Common myeloid progenitor, CD34-positive (primary cell): ENCODE measurements around the gene FBF1. TPM values are rescaled to one million over a fixed set of nuclear protein-coding genes. Genes with fewer than 3 reads are reported as not detected.

Experiments
- CTCF ChIA-PET: fragments of 350-600 bp; sonication (Branson Sonifier 250); formaldehyde crosslinking; loops from one replicate; lab custom pipeline; 2021; ENCODE audit warnings: antibody characterized with exemption; lab: Charles Lee
- POLR2A ChIA-PET: fragments of 350-600 bp; sonication (Branson Sonifier 250); formaldehyde crosslinking; loops from one replicate; lab custom pipeline; 2021; ENCODE audit warnings: antibody characterized with exemption; lab: Charles Lee
- DNase-seq, 3 donors: peaks; one replicate each; pipeline versions ENCODE4 v3.0.0 to v3.0.0-alpha.2; 2013
- H3K27ac ChIP-seq, 2 experiments: 1 replicate in 1 of 2; 2 replicates in 1 of 2; pipeline ENCODE4 v1.7.0; 2013; ENCODE audit warnings: inconsistent platforms in 2 of 2, low read length in 2 of 2, mild to moderate bottlenecking in 2 of 2, low read depth in 1 of 2, moderate library complexity in 1 of 2; ENCODE audit not compliant: severe bottlenecking in 2 of 2, insufficient read depth in 1 of 2, poor library complexity in 1 of 2
- H3K27me3 ChIP-seq, 5 experiments: replicated peaks in 2 of 5; 1 replicate in 3 of 5; 2 replicates in 2 of 5; pipeline versions ENCODE4 v1.6.1 to v1.7.0; 2013; ENCODE audit warnings: low read length in 4 of 5, mild to moderate bottlenecking in 2 of 5, moderate library complexity in 2 of 5, inconsistent platforms in 1 of 5; ENCODE audit not compliant: insufficient read depth in 5 of 5, control insufficient read depth in 4 of 5
- H3K36me3 ChIP-seq, 4 experiments: 1 replicate in 2 of 4; 2 replicates in 2 of 4; pipeline versions ENCODE4 v1.6.1 to v1.7.0; 2013; ENCODE audit warnings: low read length in 3 of 4, control low read depth in 1 of 4, mild to moderate bottlenecking in 1 of 4; ENCODE audit not compliant: control insufficient read depth in 4 of 4, insufficient read depth in 4 of 4
- H3K4me1 ChIP-seq, 4 experiments: 1 replicate in 3 of 4; 2 replicates in 1 of 4; pipeline versions ENCODE4 v1.6.1 to v1.7.1; 2013; ENCODE audit warnings: low read length in 3 of 4, mild to moderate bottlenecking in 3 of 4, control low read depth in 1 of 4, inconsistent platforms in 1 of 4, moderate library complexity in 1 of 4; ENCODE audit not compliant: control insufficient read depth in 4 of 4, insufficient read depth in 4 of 4; ENCODE audit errors: control extremely low read depth in 1 of 4
- H3K4me3 ChIP-seq, 7 experiments: 1 replicate in 4 of 7; 2 replicates in 3 of 7; pipeline versions ENCODE4 v1.5.1 to v1.7.0; 2013; ENCODE audit warnings: mild to moderate bottlenecking in 7 of 7, low read length in 6 of 7, moderate library complexity in 6 of 7, inconsistent platforms in 2 of 7, low read depth in 2 of 7, control low read depth in 1 of 7; ENCODE audit not compliant: insufficient read depth in 4 of 7, control insufficient read depth in 1 of 7; ENCODE audit errors: extremely low read depth in 1 of 7
- H3K9me3 ChIP-seq, 5 experiments: 1 replicate in 4 of 5; 2 replicates in 1 of 5; pipeline versions ENCODE4 v1.6.1 to v1.7.1; 2013; ENCODE audit warnings: low read length in 4 of 5, mild to moderate bottlenecking in 2 of 5, inconsistent platforms in 1 of 5, low read depth in 1 of 5, moderate library complexity in 1 of 5; ENCODE audit not compliant: control insufficient read depth in 4 of 5, insufficient read depth in 2 of 5; ENCODE audit errors: control extremely low read depth in 1 of 5
- whole genome bisulfite sequencing: methylation state at CpG from one replicate; pipeline ENCODE4 v1.1.5; 2013; ENCODE audit not compliant: insufficient coverage; 5-methylcytosine and 5-hydroxymethylcytosine counted together
- polyA plus RNA-seq: library from polyadenylated mRNA; unstranded; fragments of 120-200 nt; gene quantifications from one replicate; pipeline ENCODE4 v1.2.1, GENCODE V29; 2013

FBF1 gene, protein sequence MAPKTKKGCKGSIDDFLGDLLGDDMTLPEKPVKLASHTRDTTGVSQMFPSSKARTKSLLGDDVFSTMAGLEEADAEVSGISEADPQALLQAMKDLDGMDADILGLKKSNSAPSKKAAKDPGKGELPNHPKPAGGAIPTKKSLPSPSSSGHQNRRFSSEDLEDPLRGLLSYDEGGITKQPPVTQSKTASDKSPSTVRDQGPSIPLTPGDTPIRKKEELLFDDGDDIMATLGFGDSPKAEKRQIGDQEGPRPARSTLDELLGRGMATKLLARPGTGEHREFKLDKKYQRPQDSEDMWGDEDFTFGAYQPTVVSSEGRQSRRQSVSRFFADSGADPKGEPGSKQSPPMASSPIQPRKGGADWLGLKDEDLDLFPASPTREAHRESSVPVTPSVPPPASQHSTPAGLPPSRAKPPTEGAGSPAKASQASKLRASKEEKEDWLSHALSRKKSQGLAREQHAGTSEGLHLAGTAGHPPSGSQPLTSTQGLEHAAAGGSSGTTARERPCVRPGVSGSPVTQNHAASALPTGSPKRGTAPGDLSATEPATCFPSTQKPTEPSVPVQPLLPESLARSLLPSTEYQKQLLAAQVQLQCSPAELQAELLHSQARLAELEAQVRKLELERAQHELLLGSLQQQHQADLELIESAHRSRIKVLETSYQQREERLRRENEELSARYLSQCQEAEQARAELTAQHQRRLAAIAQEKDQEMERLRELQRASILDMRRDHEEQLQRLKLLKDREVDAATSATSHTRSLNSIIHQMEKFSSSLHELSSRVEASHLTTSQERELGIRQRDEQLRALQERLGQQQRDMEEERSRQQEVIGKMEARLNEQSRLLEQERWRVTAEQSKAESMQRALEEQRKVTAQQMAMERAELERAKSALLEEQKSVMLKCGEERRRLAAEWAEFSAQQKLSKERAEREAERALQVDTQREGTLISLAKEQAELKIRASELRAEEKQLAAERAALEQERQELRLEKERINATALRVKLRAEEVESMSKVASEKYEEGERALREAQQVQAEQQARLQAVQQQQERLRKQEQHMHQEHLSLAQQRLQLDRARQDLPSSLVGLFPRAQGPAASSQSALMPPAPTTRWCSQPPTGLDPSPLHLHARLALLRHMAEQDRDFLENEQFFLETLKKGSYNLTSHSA
- polyA plus RNA-seq = 11.1 TPM

DNA sequence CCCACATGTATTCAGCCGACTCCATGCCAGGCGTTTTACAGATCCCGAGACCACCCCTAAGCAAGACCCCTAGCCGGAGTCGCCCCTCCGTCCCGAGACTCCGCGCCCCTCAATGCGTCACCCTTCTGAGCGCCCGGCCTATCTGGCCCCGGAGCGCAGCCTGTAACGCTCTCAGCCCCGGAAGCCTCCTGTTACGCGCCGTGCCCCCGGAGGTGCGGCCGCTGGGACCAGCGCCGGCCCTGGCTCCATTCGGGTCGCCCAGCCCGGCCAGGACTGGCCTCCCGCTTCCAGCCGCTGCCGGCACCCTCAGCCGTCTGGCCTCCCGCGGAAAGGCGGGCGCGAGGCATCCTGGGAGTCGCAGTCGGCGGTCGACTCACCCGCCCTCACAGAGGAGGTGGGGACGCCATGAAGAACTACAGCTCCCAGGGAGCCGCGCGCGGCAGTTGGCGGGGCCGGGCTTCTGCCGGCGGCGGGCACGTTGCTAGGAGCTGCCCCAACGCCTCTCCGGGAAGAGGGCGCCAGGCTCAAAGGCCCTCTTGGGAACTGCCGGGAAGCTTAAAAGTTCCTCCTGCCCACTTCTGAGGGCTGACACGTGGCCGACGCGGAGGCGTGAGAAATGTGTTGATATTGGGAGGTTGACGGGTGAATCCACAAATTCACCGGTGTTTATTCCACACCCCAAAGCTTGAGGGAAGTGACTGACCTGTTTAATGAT, at the start of gene FBF1:
TSS of gene FBF1 (minus strand) at position 316 of the 715 bp plus-strand sequence. CDS start 2,893 bp downstream, outside the sequence.
- Histone ChIP-seq H3K27me3 (no peaks in the 10 kb centered on the region), H3K27ac (peak within 1 kb of the TSS; percentile 58 to 85), H3K9me3 (no peaks in the 10 kb centered on the region), H3K4me3 (peak within 1 kb of the TSS; percentile 68 to 90 (median 81)), H3K4me1 (peaks cover 0 to 13% (median 10%) of the 10 kb centered on the region in 4 experiments), H3K36me3 (peaks cover 0 to 9% (median 7%) of the 10 kb centered on the region in 4 experiments)
- DNase-seq = peak; percentile 83 to 92 (median 86)
- CTCF ChIA-PET = interaction anchor here (0.9 to 1.2 kb wide), 3 partner anchors 29 to 85 kb away, joined by 3 to 4 read pairs (median 3); no protein-coding TSS in a partner anchor
- POLR2A ChIA-PET = no interaction called here
- WGBS = 0% methylated on average over 40 of the region's 63 CpGs

DNA sequence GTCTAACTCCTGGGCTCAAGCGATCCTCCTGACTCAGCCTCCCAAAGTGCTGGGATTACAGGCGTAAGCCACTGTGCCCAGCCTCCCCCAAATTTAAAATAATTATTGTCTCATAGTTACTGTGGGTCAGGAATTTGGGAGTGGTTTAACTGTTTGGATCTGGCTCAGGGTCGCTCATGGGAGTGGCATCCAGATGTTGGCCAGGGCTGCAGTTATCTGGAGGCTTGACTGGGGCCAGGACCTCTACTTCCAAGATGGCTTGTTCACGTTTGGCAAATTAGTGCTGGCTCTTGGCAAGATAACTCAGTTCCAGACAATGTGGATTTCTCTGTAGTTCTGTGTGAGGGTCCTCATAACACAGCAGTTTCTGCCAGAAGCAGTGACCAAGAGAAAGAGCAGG, 46.2 kb upstream of the FBF1 start:
- Histone ChIP-seq H3K4me1 (peaks cover 0 to 6% (median 0%) of the 10 kb centered on the region in 4 experiments), H3K27me3 (no peaks in the 10 kb centered on the region), H3K36me3 (peaks cover 0 to 13% (median 4%) of the 10 kb centered on the region in 4 experiments), H3K27ac (no peak overlapping the region), H3K9me3 (no peaks in the 10 kb centered on the region), H3K4me3 (no peak overlapping the region)
- ChIA-PET CTCF (no interaction called here), POLR2A (no interaction called here)
- no peak for DNase-seq
- 83% methylated on average over 2 of the region's 4 CpGs for WGBS

DNA sequence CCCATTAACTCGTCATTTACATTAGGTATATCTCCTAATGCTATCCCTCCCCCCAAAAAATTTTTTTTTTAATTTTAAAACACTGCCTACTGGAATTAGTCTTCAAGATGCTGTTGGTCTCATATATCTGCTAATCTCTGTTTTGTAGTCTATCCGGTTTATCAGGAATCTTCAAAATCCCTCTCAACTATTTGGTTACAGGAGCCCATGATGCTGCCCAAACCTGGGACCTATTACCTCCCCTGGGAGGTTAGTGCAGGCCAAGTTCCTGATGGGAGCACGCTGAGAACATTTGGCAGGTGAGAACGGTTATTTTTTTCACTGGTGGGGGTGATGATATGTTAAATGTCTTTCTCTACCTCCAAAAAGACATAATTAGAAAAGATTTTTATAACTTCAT, 45.1 kb upstream of the FBF1 start:
- H3K36me3 ChIP-seq = peaks cover 0 to 5% (median 1%) of the 10 kb centered on the region in 4 experiments
- POLR2A ChIA-PET = no interaction called here
- DNase-seq = no peak
- CTCF ChIA-PET = no interaction called here
- 100% methylated on average over 1 of the region's 4 CpGs for WGBS
- no peaks in the 10 kb centered on the region for H3K9me3 ChIP-seq
- no peak overlapping the region for H3K4me3 ChIP-seq
- no peak overlapping the region for H3K27ac ChIP-seq
- no peaks in the 10 kb centered on the region for H3K27me3 ChIP-seq
- peaks cover 0 to 7% (median 0%) of the 10 kb centered on the region in 4 experiments for H3K4me1 ChIP-seq

GRCh38 chr17:75983501-75984181, 42.8 kb upstream of the FBF1 start:
- CTCF ChIA-PET = interaction anchor here (1.1 to 1.7 kb wide), 4 partner anchors 15 to 51 kb away, joined by 3 to 11 read pairs (median 4); partner anchors contain the start of gene CDK3
- Histone ChIP-seq H3K36me3 (peaks cover 0 to 5% (median 1%) of the 10 kb centered on the region in 4 experiments), H3K9me3 (no peaks in the 10 kb centered on the region), H3K4me3 (no peak overlapping the region), H3K27ac (no peak overlapping the region), H3K4me1 (peaks cover 0 to 21% (median 13%) of the 10 kb centered on the region in 4 experiments), H3K27me3 (no peaks in the 10 kb centered on the region)
- DNase-seq = peak in 2 of 3 donors; percentile 35 to 45
- 85% methylated on average over 4 of the region's 6 CpGs for WGBS
- POLR2A ChIA-PET = interaction anchor here (0.6 kb wide), 1 partner anchor 964 kb away, joined by 3 read pairs; no protein-coding TSS in a partner anchor

DNA sequence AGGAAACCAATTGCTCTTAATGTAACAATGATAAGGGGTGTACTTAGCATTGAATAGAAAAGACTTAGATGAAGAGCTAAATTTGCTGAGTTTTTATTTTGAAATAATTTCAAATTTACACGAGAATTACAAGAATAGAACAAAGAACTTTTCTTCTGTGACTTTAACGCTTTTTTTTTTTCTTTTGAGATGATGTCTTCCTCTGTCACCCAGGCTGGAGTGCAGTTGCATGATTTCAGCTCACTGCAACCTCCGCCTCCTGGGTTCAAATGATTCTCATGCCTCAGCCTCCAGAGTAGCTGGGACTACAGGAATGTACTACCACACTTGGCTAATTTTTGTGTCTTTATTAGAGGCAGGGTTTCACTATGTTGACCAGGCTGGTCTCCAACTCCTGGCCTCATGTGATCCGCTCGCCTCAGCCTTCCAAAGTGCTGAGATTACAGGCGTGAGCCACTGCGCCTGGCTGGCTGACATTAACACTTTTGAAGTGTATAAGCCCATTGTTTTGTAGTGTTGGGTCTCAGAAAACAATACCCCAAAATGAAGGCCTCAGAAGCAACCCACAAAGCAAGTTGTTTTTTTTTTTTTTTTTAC, 40.3 kb upstream of the FBF1 start:
- Histone ChIP-seq H3K9me3 (no peaks in the 10 kb centered on the region), H3K4me3 (no peak overlapping the region), H3K27ac (no peak overlapping the region), H3K36me3 (peaks cover 0 to 4% (median 0%) of the 10 kb centered on the region in 4 experiments), H3K4me1 (peaks cover 10 to 32% (median 20%) of the 10 kb centered on the region in 4 experiments), H3K27me3 (no peaks in the 10 kb centered on the region)
- CTCF ChIA-PET = interaction anchor here (0.9 to 1.9 kb wide), 3 partner anchors 23 to 84 kb away, joined by 3 to 5 read pairs (median 4); no protein-coding TSS in a partner anchor
- no peak for DNase-seq
- POLR2A ChIA-PET = interaction anchor here (1.5 kb wide), 1 partner anchor 16 kb away, joined by 6 read pairs; no protein-coding TSS in a partner anchor
- WGBS = 96% methylated on average over 5 of the region's 7 CpGs
